Activated CD4-positive, alpha-beta memory T cell treated with anti-CD3 and anti-CD28 coated beads for 36 hours (primary cell): Measurements from ENCODE around the gene LIPJ. TPM values are rescaled to one million over a fixed set of nuclear protein-coding genes. Genes with fewer than 3 reads are reported as not detected.

Experiments used
- CTCF ChIA-PET: fragments of 350-600 bp; sonication (Branson Sonifier 250); formaldehyde crosslinking; loops from one replicate; lab custom pipeline; 2021; ENCODE audit warnings: antibody characterized with exemption, inconsistent platforms; lab: Charles Lee
- POLR2A ChIA-PET: fragments of 350-600 bp; sonication (Branson Sonifier 250); formaldehyde crosslinking; loops from one replicate; lab custom pipeline; 2021; ENCODE audit warnings: antibody characterized with exemption; lab: Charles Lee
- DNase-seq: peaks from one replicate; pipeline ENCODE4 v3.0.0-alpha.2; 2020
- H3K27ac Mint-ChIP-seq: one replicate; pipeline ENCODE4 v1.8.0; 2021; ENCODE audit warnings: mixed read lengths
- H3K27me3 Mint-ChIP-seq: one replicate; pipeline ENCODE4 v1.8.0; 2021; ENCODE audit warnings: mixed read lengths
- H3K36me3 Mint-ChIP-seq: one replicate; pipeline ENCODE4 v1.8.0; 2021; ENCODE audit warnings: mixed read lengths
- H3K4me1 Mint-ChIP-seq: one replicate; pipeline ENCODE4 v1.8.0; 2021; ENCODE audit warnings: low read depth, mixed read lengths
- H3K4me3 Mint-ChIP-seq: one replicate; pipeline ENCODE4 v1.8.0; 2021; ENCODE audit warnings: mild to moderate bottlenecking, mixed read lengths
- H3K9me3 Mint-ChIP-seq: one replicate; pipeline ENCODE4 v1.8.0; 2021; ENCODE audit warnings: mixed read lengths
- intact Hi-C: fragments of 100-400 bp; cut with micrococcal nuclease; formaldehyde crosslinking; loops from one replicate; pipeline ENCODE4 v1.15.1; 2023
- total RNA-seq, 2 experiments: library from RNA; stranded (reverse); gene quantifications; one replicate each; pipeline ENCODE4 v1.2.3, GENCODE V29; 2021

The LIPJ gene
- not detected for total RNA-seq

- H3K4me1 Mint-ChIP-seq = peaks cover 11% of the 10 kb centered on the region
- no peak for DNase-seq
- H3K27ac Mint-ChIP-seq = no peak within 1 kb of the TSS
- ChIA-PET POLR2A (no interaction called here), CTCF (no interaction called here)
- no peak within 1 kb of the TSS for H3K4me3 Mint-ChIP-seq
- peaks cover 4% of the 10 kb centered on the region for H3K27me3 Mint-ChIP-seq
- H3K9me3 Mint-ChIP-seq = no peaks in the 10 kb centered on the region
- intact Hi-C loops = no loop called here
- no peaks in the 10 kb centered on the region for H3K36me3 Mint-ChIP-seq
Measured at GRCh38 chr10:88586462-88586861, at the start of gene LIPJ. TSS of gene LIPJ (plus strand) at chr10:88586762. CDS start at chr10:88590688, 3,926 bp downstream.

- Mint-ChIP-seq H3K9me3 (no peaks in the 10 kb centered on the region), H3K36me3 (no peaks in the 10 kb centered on the region), H3K4me1 (no peaks in the 10 kb centered on the region), H3K4me3 (no peak overlapping the region), H3K27me3 (no peaks in the 10 kb centered on the region), H3K27ac (no peak overlapping the region)
- ChIA-PET CTCF (no interaction called here), POLR2A (no interaction called here)
- intact Hi-C loops = no loop called here
- DNase-seq = no peak
Measured at GRCh38 chr10:88537322-88537721, 49.2 kb upstream of the LIPJ start.

DNA sequence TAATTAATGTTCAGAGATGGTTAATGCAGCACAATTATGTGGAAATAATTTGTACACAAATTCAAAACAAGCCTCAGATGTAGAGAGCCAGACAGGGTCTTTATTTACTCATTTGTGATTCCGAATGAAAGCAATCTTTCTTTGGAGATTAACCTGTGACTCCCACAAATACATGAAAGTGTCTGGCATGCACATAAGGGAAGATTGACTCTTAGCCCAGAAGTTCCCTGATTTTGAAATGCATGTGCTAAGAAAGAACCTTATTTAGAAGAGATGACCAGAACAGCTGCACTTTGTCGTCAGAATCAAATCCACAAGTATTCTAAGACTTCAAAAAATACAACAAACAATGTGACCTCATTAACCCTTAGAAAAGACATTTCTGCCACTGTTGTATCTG is 48.5 kb upstream of the LIPJ start:
- ChIA-PET POLR2A (no interaction called here), CTCF (no interaction called here)
- intact Hi-C loops = no loop called here
- H3K27ac Mint-ChIP-seq = no peak overlapping the region
- no peaks in the 10 kb centered on the region for H3K27me3 Mint-ChIP-seq
- no peaks in the 10 kb centered on the region for H3K36me3 Mint-ChIP-seq
- no peak for DNase-seq
- no peaks in the 10 kb centered on the region for H3K9me3 Mint-ChIP-seq
- no peak overlapping the region for H3K4me3 Mint-ChIP-seq
- no peaks in the 10 kb centered on the region for H3K4me1 Mint-ChIP-seq

DNA sequence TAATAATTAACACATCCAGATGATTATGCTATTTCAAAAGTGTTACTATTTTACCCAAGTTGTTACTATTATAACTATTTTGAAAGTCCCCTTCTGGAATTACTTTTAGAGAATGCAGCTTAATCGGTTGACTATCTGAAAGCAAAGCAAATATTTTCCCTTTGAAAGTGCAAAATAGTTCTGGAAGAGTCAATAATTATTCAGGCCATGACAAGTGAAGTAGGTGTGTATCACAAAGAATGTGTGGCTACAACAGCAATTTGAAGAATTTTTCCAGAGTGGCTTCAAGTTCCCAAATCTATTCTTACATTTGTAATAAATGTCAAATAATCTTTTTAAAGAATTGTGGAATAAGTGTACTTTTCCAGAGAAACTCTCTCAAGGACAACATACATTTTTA is 46.2 kb upstream of the LIPJ start:
- DNase-seq = no peak
- ChIA-PET CTCF (no interaction called here), POLR2A (no interaction called here)

DNA sequence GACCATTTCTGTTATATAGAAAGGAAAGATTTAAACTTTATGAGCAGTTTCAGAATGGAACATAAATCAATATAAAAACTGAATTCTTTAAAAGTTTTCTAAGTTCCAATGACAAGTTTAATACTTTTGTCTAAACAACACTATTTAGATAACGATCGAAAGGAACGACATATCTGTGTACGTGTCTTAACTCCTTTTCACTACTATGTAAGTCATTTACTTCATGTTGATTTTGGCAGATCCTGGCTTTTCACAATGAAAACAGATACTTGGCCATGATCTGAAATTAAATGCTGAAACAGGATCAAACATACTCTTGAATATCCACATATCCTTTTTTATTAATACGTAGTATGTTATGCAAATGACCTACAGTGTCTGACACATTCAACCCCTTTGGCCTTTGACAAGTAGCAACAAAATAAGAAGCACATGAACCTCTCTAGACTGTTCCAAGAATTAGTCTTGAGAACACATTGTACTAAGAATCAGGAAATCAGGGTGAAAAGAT is 45.4 kb upstream of the LIPJ start:
- POLR2A ChIA-PET = no interaction called here
- CTCF ChIA-PET = no interaction called here
- no peak for DNase-seq

More for the DNA sequence above, 46.2 kb upstream of the LIPJ start:
- Mint-ChIP-seq H3K36me3 (no peaks in the 10 kb centered on the region), H3K4me3 (no peak overlapping the region), H3K27me3 (no peaks in the 10 kb centered on the region), H3K4me1 (no peaks in the 10 kb centered on the region), H3K9me3 (no peaks in the 10 kb centered on the region), H3K27ac (no peak overlapping the region)
- intact Hi-C loops = no loop called here

DNA sequence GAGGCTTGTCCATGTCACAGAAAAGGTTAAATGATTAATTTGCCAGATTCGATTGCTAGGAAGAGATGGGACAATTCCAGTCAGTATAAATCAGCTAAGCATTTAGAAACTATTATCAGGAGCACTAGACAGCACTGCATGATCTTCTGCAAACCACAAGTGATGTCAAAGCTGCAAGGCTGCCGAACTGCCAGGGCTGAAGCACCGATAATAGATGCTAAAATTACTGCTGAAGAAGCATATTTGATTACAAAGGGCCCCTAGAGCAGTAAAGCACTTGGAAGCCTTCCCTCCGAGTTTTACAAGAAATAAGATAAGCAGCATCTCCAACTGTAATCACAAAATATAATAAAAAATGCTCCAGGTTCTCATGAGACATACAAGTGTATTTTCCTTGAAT is 44.0 kb upstream of the LIPJ start:
- CTCF ChIA-PET = no interaction called here

More for the DNA sequence above, 45.4 kb upstream of the LIPJ start:
- no peaks in the 10 kb centered on the region for H3K4me1 Mint-ChIP-seq
- no peaks in the 10 kb centered on the region for H3K36me3 Mint-ChIP-seq
- H3K27ac Mint-ChIP-seq = no peak overlapping the region
- intact Hi-C loops = no loop called here
- H3K4me3 Mint-ChIP-seq = no peak overlapping the region
- H3K27me3 Mint-ChIP-seq = no peaks in the 10 kb centered on the region
- H3K9me3 Mint-ChIP-seq = no peaks in the 10 kb centered on the region

GRCh38 chr10:88544140-88544870 is 42.3 kb upstream of the LIPJ start:
- Mint-ChIP-seq H3K4me3 (no peak overlapping the region), H3K27me3 (no peaks in the 10 kb centered on the region), H3K4me1 (no peaks in the 10 kb centered on the region), H3K27ac (no peak overlapping the region), H3K9me3 (no peaks in the 10 kb centered on the region), H3K36me3 (no peaks in the 10 kb centered on the region)
- CTCF ChIA-PET = interaction anchor here (1.6 kb wide), 1 partner anchor 11 kb away, joined by 4 read pairs; no protein-coding TSS in a partner anchor
- POLR2A ChIA-PET = no interaction called here
- intact Hi-C loops = no loop called here
- DNase-seq = no peak

More for the DNA sequence above, 44.0 kb upstream of the LIPJ start:
- intact Hi-C loops = no loop called here
- H3K9me3 Mint-ChIP-seq = no peaks in the 10 kb centered on the region
- H3K27me3 Mint-ChIP-seq = no peaks in the 10 kb centered on the region
- no peak overlapping the region for H3K4me3 Mint-ChIP-seq
- no peak for DNase-seq
- POLR2A ChIA-PET = no interaction called here
- H3K36me3 Mint-ChIP-seq = no peaks in the 10 kb centered on the region
- no peaks in the 10 kb centered on the region for H3K4me1 Mint-ChIP-seq
- H3K27ac Mint-ChIP-seq = no peak overlapping the region

DNA sequence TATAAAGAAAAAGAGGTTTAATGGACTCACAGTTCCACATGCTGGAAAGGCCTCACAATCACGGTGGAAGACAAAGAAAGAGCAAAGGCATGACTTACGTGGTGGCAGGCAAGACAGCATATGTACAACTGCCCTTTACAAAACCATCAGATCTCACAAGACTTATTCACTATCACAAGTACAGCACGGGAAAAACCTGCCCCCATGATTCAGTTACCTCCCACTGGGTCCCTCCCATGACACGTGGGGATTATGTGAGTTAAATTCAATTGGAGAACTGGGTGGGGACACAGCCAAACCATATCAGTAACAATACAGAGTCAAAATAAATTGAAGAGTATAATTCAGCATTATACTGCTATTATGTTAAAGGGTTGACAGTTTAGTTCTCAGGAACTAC is 41.2 kb upstream of the LIPJ start:
- ChIA-PET CTCF (interaction anchor here (0.7 kb wide), 1 partner anchor 730 kb away, joined by 3 read pairs; no protein-coding TSS in a partner anchor), POLR2A (no interaction called here)
- Mint-ChIP-seq H3K4me1 (no peaks in the 10 kb centered on the region), H3K9me3 (no peaks in the 10 kb centered on the region), H3K4me3 (no peak overlapping the region), H3K36me3 (no peaks in the 10 kb centered on the region), H3K27me3 (no peaks in the 10 kb centered on the region), H3K27ac (no peak overlapping the region)
- intact Hi-C loops = no loop called here
- DNase-seq = no peak

DNA sequence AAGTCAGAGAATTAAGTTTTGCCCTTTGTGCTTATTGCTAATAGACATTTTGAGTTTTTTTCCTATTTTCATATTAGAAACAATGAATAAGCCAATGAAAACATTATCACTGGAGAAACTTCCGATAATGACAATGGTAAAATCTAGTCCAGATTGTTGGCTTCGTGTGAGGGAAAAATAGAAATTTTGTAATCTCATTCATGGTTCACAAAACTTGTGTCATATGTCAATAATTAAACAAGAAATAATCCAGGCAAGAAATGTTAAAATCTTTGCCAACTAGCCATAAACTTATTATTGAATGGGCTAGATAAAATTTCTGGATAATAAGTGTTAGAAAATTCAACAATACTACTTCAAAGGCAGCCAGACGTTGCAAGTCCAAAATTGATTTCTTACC is 40.1 kb upstream of the LIPJ start:
- ChIA-PET CTCF (no interaction called here), POLR2A (no interaction called here)
- no peaks in the 10 kb centered on the region for H3K9me3 Mint-ChIP-seq
- no peak overlapping the region for H3K4me3 Mint-ChIP-seq
- no peak for DNase-seq
- intact Hi-C loops = no loop called here
- H3K4me1 Mint-ChIP-seq = no peaks in the 10 kb centered on the region
- no peaks in the 10 kb centered on the region for H3K36me3 Mint-ChIP-seq
- no peaks in the 10 kb centered on the region for H3K27me3 Mint-ChIP-seq
- H3K27ac Mint-ChIP-seq = no peak overlapping the region

GRCh38 chr10:88551246-88551645 is 35.3 kb upstream of the LIPJ start:
- H3K36me3 Mint-ChIP-seq = no peaks in the 10 kb centered on the region
- no peaks in the 10 kb centered on the region for H3K4me1 Mint-ChIP-seq
- H3K9me3 Mint-ChIP-seq = no peaks in the 10 kb centered on the region
- ChIA-PET CTCF (interaction anchor here (1.3 to 4.3 kb wide), 3 partner anchors 12 to 700 kb away, joined by 3 to 25 read pairs (median 24); no protein-coding TSS in a partner anchor), POLR2A (no interaction called here)
- no peak overlapping the region for H3K27ac Mint-ChIP-seq
- no peak for DNase-seq
- no peak overlapping the region for H3K4me3 Mint-ChIP-seq
- H3K27me3 Mint-ChIP-seq = no peaks in the 10 kb centered on the region
- intact Hi-C loops = loop anchor here (5.0 to 10.0 kb wide), 3 partner anchors 149 to 894 kb away; partner anchors contain the start of gene PAPSS2

GRCh38 chr10:88553116-88553752 is 33.3 kb upstream of the LIPJ start:
- intact Hi-C loops = loop anchor here (2.0 to 10.0 kb wide), 4 partner anchors 151 to 896 kb away; partner anchors contain the start of gene PAPSS2
- Mint-ChIP-seq H3K27ac (no peak overlapping the region), H3K9me3 (no peaks in the 10 kb centered on the region), H3K4me3 (no peak overlapping the region), H3K4me1 (no peaks in the 10 kb centered on the region), H3K27me3 (no peaks in the 10 kb centered on the region), H3K36me3 (no peaks in the 10 kb centered on the region)
- peak; percentile 49 for DNase-seq
- ChIA-PET POLR2A (no interaction called here), CTCF (interaction anchor here (0.6 to 4.3 kb wide), 13 partner anchors 10 to 735 kb away, joined by 3 to 25 read pairs (median 3); partner anchors contain the start of genes ATAD1, KLLN, PTEN and RNLS)

DNA sequence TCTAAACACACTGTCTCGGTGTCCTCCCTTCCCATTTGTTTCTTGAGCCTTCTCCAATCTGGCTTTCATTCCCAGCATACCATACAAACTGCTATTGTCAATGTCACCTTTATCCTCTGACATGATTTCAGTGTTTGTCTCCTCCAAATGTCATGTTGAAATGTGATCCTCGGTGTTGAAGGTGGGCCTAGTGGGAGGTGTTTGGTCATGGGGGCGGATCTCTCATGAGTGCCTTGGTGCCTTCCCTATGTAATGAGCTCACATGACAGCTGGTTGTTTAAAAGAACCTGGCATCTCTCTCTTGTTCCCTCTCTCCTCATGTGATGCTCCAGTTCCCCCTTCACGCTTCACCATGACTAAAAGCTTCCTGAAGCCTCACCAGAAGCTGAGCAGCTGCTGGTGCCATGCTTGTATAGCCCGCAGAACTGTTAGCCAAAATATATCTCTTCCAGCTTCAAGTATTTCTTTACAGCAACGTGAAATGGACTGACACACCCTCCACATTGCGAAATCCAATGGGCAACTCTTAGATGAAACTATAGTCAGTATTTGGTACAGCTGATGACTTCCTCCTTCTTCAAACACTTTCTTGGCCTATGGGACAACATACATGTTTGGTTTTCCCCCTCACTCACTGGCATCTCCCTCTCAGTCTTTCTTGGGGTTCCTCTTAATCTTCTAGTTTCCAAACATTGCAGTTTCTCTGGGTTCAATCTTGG is 31.2 kb upstream of the LIPJ start:
- no peak for DNase-seq
- peaks cover 3% of the 10 kb centered on the region for H3K4me1 Mint-ChIP-seq
- POLR2A ChIA-PET = no interaction called here
- CTCF ChIA-PET = interaction anchor here (1.1 to 4.3 kb wide), 3 partner anchors 7 to 13 kb away, joined by 3 to 25 read pairs (median 4); no protein-coding TSS in a partner anchor
- H3K27ac Mint-ChIP-seq = no peak overlapping the region
- H3K9me3 Mint-ChIP-seq = no peaks in the 10 kb centered on the region
- intact Hi-C loops = loop anchor here (10.0 kb wide), 1 partner anchor 441 kb away; no protein-coding TSS in a partner anchor
- H3K27me3 Mint-ChIP-seq = peaks cover 1% of the 10 kb centered on the region
- H3K4me3 Mint-ChIP-seq = no peak overlapping the region
- H3K36me3 Mint-ChIP-seq = no peaks in the 10 kb centered on the region
